Smooth muscle cell (in vitro differentiated cells): ENCODE measurements around the gene IQSEC3. TPM values are rescaled to one million over a fixed set of nuclear protein-coding genes. Genes with fewer than 3 reads are reported as not detected.
A peak's percentile ranks its signal among the peaks of the same experiment; 100 is the strongest.

Experiments used
- DNase-seq: peaks from one replicate; lab custom pipeline; 2025; ENCODE audit not compliant: unreplicated experiment; lab: John Stamatoyannopoulos, UW
- H2AFZ ChIP-seq: fragments of 200-600 bp; sonication (generic); 2 replicates; pipeline ENCODE4 v1.6.0; 2016; ENCODE audit warnings: antibody characterized with exemption, low read depth, mild to moderate bottlenecking
- H3F3A ChIP-seq: fragments of 200-600 bp; sonication (generic); 2 replicates; pipeline ENCODE4 v1.6.0; 2017; ENCODE audit warnings: antibody characterized with exemption, low read depth
- H3K27ac ChIP-seq: fragments of 200-600 bp; sonication (generic); 2 replicates; pipeline ENCODE4 v1.5.1; 2016; ENCODE audit warnings: low read depth, mild to moderate bottlenecking
- H3K27me3 ChIP-seq: fragments of 200-600 bp; sonication (generic); 2 replicates; pipeline ENCODE4 v1.6.1; 2016; ENCODE audit warnings: low read depth, mild to moderate bottlenecking
- H3K36me3 ChIP-seq: fragments of 200-600 bp; sonication (generic); 2 replicates; pipeline ENCODE4 v1.5.1; 2016; ENCODE audit warnings: low read depth
- H3K4me1 ChIP-seq: fragments of 200-600 bp; sonication (generic); 2 replicates; pipeline ENCODE4 v1.5.1; 2016; ENCODE audit warnings: low read depth
- H3K4me2 ChIP-seq: fragments of 200-600 bp; sonication (generic); 2 replicates; pipeline ENCODE4 v1.6.0; 2016; ENCODE audit warnings: mild to moderate bottlenecking
- H3K4me3 ChIP-seq: fragments of 200-600 bp; sonication (generic); 2 replicates; pipeline ENCODE4 v1.5.1; 2016; ENCODE audit warnings: mild to moderate bottlenecking
- H3K79me2 ChIP-seq: fragments of 200-600 bp; sonication (generic); 2 replicates; pipeline ENCODE4 v1.6.0; 2016; ENCODE audit warnings: low read depth, mild to moderate bottlenecking
- H3K9ac ChIP-seq: fragments of 200-600 bp; sonication (generic); 2 replicates; pipeline ENCODE4 v1.6.0; 2016; ENCODE audit warnings: low read depth
- H3K9me3 ChIP-seq: fragments of 200-600 bp; sonication (generic); replicated peaks from 2 replicates; pipeline ENCODE4 v1.5.1; 2016; ENCODE audit warnings: low read depth
- H4K20me1 ChIP-seq: fragments of 200-600 bp; sonication (generic); 2 replicates; pipeline ENCODE4 v1.6.0; 2016; ENCODE audit warnings: low read depth
- WGBS: methylation state at CpG from one replicate; pipeline ENCODE4 v1.1.7; 2016; ENCODE audit warnings: low lambda C conversion rate; 5-methylcytosine and 5-hydroxymethylcytosine counted together
- polyA plus RNA-seq: library from polyadenylated mRNA; unstranded; fragments of >200 nt; fragmentation: Nextera tagmentation; extraction: Ambion mirVana; gene quantifications from 2 replicates; pipeline ENCODE4 v1.2.1, GENCODE V29; 2016
- total RNA-seq: library from RNA; depleted of rRNA; stranded (reverse); fragments of >200 nt; gene quantifications from 2 replicates; pipeline ENCODE4 v1.2.3, GENCODE V29; 2014
- TF ChIP-seq, protein P1 (sequence below): fragments of 200-600 bp; sonication (generic); IDR thresholded peaks from 2 replicates; pipeline ENCODE4 v1.5.1; 2017; ENCODE audit warnings: borderline replicate concordance, mild to moderate bottlenecking, antibody characterized with exemption; ENCODE audit not compliant: insufficient read depth, poor library complexity, severe bottlenecking

The IQSEC3 gene
- total and polyA plus RNA-seq, 2 experiments from 2014 or later: 0.72 to 2.4 TPM

DNA sequence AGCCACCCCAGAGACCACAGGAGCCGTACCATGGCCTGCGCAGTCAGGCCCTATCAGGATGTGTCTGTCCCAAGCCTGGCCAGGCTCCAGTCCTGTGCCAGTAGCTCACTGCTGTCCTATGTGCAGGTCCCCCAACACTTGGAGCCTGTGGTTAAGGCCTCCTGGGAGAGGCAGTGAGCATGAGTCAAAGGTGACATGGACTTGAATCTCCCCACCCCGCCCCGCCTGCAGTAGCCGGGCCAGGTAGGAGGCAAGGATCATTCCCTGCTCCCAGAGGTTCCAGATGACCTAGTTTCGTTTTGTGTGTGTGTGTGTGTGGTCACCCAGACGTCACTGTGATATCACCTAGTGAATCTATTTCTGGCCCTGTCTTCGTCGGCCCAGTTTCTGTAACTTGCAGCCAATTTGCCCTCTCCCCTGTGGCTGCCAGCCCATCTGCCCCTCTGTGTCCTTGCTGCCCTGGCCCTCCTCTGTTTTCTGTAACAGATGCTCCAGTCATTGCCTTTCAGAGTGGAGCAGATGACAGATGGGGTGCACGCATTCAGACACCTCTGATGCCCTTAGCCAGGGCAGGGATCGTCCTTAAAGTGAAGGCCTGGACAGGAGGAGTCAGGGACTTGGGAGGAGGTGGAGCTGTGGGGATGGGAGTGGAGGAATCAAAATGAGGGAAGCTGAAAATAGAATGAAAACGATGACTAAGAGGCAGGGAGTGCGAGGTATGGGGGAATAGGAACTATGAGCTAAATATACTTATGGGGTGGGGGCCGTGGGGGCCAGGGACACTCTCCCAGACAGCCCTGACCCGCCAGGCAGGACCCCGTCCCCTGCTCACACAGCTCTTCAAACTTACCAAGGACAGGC is 110.0 kb downstream of the IQSEC3 start:
- no peaks in the 10 kb centered on the region for H3K79me2 ChIP-seq
- peak overlapping the region; percentile 47 for H3K9ac ChIP-seq

DNA sequence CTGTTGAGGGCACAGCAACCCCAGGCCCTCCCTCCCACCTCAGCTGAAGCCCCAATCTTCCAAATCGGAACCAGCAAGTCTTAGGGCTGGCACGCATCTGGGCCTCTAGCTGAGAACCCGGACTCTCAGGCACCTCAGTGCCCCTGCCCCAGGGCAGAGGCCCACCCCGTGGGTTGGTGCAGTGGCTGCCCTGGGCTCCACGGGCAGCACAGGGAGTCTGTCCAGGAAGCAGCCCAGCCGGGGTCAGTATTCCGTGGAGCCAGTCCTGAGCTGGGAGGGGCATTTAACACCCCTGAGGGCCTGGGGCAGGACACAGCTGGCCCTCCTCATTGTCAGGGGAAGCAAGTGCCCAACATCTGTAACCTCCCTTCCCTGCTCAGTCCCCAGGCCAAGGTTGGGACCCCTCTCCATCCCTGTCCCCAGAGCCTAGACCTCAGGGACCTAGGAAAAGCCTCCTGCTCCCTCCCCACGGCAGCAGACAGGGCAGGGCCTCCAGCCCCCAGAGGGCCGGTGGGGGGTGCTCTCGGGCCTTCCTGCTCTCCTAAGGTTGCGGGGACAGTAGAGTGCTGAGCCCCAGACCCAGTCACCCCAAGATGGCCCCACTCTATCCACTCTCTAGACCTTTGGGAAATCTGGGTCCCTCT is 110.9 kb downstream of the IQSEC3 start:
- Histone ChIP-seq H3K27me3 (no peaks in the 10 kb centered on the region), H3F3A (no peaks in the 10 kb centered on the region), H3K9ac (no peak overlapping the region), H3K79me2 (no peaks in the 10 kb centered on the region), H2AFZ (no peak overlapping the region), H3K9me3 (no peaks in the 10 kb centered on the region), H3K4me1 (peaks cover 8% of the 10 kb centered on the region), H3K4me2 (peak overlapping the region; percentile 53), H3K36me3 (no peaks in the 10 kb centered on the region), H4K20me1 (no peaks in the 10 kb centered on the region), H3K27ac (peak overlapping the region; percentile 78), H3K4me3 (no peak overlapping the region)
- TF ChIP-seq, protein P1, sequence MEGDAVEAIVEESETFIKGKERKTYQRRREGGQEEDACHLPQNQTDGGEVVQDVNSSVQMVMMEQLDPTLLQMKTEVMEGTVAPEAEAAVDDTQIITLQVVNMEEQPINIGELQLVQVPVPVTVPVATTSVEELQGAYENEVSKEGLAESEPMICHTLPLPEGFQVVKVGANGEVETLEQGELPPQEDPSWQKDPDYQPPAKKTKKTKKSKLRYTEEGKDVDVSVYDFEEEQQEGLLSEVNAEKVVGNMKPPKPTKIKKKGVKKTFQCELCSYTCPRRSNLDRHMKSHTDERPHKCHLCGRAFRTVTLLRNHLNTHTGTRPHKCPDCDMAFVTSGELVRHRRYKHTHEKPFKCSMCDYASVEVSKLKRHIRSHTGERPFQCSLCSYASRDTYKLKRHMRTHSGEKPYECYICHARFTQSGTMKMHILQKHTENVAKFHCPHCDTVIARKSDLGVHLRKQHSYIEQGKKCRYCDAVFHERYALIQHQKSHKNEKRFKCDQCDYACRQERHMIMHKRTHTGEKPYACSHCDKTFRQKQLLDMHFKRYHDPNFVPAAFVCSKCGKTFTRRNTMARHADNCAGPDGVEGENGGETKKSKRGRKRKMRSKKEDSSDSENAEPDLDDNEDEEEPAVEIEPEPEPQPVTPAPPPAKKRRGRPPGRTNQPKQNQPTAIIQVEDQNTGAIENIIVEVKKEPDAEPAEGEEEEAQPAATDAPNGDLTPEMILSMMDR: no peak
- 81% methylated on average over 11 of the region's 11 CpGs for WGBS
- DNase-seq: no peak

More for the DNA sequence above, 110.0 kb downstream of the IQSEC3 start:
- Histone ChIP-seq H3K4me2 (peak overlapping the region; percentile 53), H3K27me3 (no peaks in the 10 kb centered on the region), H3K36me3 (no peaks in the 10 kb centered on the region), H4K20me1 (no peaks in the 10 kb centered on the region), H2AFZ (peak overlapping the region; percentile 72), H3K4me1 (peaks cover 5% of the 10 kb centered on the region), H3K9me3 (no peaks in the 10 kb centered on the region), H3F3A (no peaks in the 10 kb centered on the region), H3K27ac (peak overlapping the region; percentile 78), H3K4me3 (no peak overlapping the region)
- DNase-seq: no peak
- TF ChIP-seq, protein P1: no peak
- WGBS: 61% methylated on average over 12 of the region's 16 CpGs

DNA sequence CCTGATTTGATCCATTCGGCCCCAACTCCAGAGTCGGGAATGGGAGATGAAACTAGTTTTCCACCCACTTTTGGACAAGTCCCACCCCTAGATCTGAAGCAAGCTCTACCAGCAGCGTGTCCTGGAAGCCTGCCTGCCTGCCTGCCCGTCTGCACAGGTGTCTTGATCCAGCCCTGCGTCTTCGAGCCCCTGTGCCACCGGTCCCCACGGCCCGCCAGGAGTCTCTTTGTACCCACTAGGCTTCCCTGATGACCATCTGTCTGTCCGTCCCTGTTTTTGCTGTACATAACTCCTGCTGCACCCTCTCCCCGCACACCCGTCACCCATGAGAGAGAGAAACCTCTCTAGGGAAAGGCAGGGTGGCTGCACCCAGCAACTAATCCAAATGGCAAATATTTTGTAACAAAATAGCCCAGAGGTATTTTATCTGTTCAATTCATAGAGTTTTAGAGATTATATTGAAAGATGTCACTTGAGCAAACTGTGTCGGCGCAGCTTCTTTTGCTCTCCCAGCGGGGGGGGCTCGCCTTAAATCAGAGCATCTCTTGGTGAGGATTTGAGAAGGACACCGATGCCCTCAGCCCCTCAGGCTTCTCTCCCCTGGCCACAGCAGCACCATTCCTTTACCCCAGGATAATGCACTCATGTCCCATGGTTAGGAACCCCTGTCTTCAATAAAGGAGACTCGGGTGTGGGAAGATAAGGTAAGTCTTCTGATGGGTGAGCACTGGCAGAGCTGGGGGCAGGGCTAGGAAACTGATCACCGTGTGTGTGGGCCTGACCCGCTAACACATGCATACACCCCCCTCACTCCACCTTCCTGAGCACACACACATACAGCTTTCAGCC is 111.6 kb downstream of the IQSEC3 start:
- Histone ChIP-seq H3K27ac (no peak overlapping the region), H3K4me2 (no peak overlapping the region), H3K9ac (no peak overlapping the region), H3K27me3 (no peaks in the 10 kb centered on the region), H3K36me3 (no peaks in the 10 kb centered on the region), H3K4me3 (no peak overlapping the region), H3F3A (peaks cover 4% of the 10 kb centered on the region), H4K20me1 (no peaks in the 10 kb centered on the region), H3K79me2 (no peaks in the 10 kb centered on the region), H2AFZ (no peak overlapping the region), H3K9me3 (no peaks in the 10 kb centered on the region), H3K4me1 (peaks cover 10% of the 10 kb centered on the region)
- DNase-seq: no peak
- TF ChIP-seq, protein P1: no peak
- WGBS: 97% methylated on average over 20 of the region's 20 CpGs
